Thyroid gland (tissue), 4 donors: ENCODE results near the gene GALNT2.

Source experiments
- CTCF ChIP-seq, 6 experiments: fragments of 200-600 bp in 3 of 6; fragments of 450-650 bp in 3 of 6; sonication (generic) in 3 of 6; IDR thresholded peaks; one replicate each; pipeline ENCODE4 v1.5.1; 2016 to 2019; ENCODE audit warnings: antibody characterized with exemption in 6 of 6, mild to moderate bottlenecking in 2 of 6, inconsistent platforms in 1 of 6, moderate library complexity in 1 of 6
- POLR2A ChIP-seq, 2 donors: fragments of 450-650 bp; IDR thresholded peaks; one replicate each; pipeline ENCODE4 v1.6.1; 2017; ENCODE audit warnings: antibody characterized with exemption in 2 of 2, mild to moderate bottlenecking in 2 of 2, moderate library complexity in 1 of 2

GRCh38 chr1:230141797-230142607 is 75.0 kb downstream of the GALNT2 start:
- no peak for TF ChIP-seq POLR2A (IDR thresholded peaks at IDR 0.05)
- no peak for TF ChIP-seq CTCF (IDR thresholded peaks at IDR 0.05)
